HepG2 (cell line): ENCODE measurements around the gene USP34. TPM values are rescaled to one million over a fixed set of nuclear protein-coding genes. Genes with fewer than 3 reads are reported as not detected.

Source experiments
- BRCA1 ChIP-seq: sonication (generic); formaldehyde crosslinking; IDR thresholded peaks from 2 replicates; pipeline ENCODE4 v1.4.0; 2020; ENCODE audit warnings: missing genetic modification reagents
- HNRNPH1 ChIP-seq: fragments of 200-400 bp; formaldehyde crosslinking; optimal IDR thresholded peaks from 2 replicates; pipeline ENCODE3; 2017; ENCODE audit warnings: mild to moderate bottlenecking, low read depth, low read length
- KLF13 ChIP-seq: sonication (generic); formaldehyde crosslinking; IDR thresholded peaks from 2 replicates; pipeline ENCODE4 v1.4.0; 2020; ENCODE audit warnings: mild to moderate bottlenecking, missing genetic modification reagents
- MXD1 ChIP-seq: sonication (generic); formaldehyde crosslinking; IDR thresholded peaks from 2 replicates; pipeline ENCODE4 v1.4.0; 2020; ENCODE audit warnings: mild to moderate bottlenecking, missing genetic modification reagents
- MXD4 ChIP-seq: IDR thresholded peaks from 2 replicates; pipeline ENCODE4 v1.6.1; 2016; ENCODE audit warnings: mild to moderate bottlenecking, missing biosample characterization, missing genetic modification reagents
- NFYC ChIP-seq: IDR thresholded peaks from 2 replicates; pipeline ENCODE4 v1.6.1; 2016; ENCODE audit warnings: missing genetic modification reagents, missing compliant biosample characterization
- TBX2 ChIP-seq: sonication (generic); formaldehyde crosslinking; IDR thresholded peaks from 2 replicates; pipeline ENCODE4 v1.5.0; 2020; ENCODE audit warnings: missing genetic modification reagents, mild to moderate bottlenecking, borderline replicate concordance
- ZBTB20 ChIP-seq: sonication (generic); formaldehyde crosslinking; IDR thresholded peaks from 2 replicates; pipeline ENCODE4 v1.8.1; 2023; ENCODE audit warnings: missing genetic modification reagents, low read depth, mild to moderate bottlenecking, borderline replicate concordance
- ZFP37 ChIP-seq: sonication (generic); formaldehyde crosslinking; IDR thresholded peaks from 2 replicates; pipeline ENCODE4 v1.4.0; 2020; ENCODE audit warnings: missing genetic modification reagents, borderline replicate concordance
- ZNF24 ChIP-seq: fragments of 450-650 bp; IDR thresholded peaks from 2 replicates; pipeline ENCODE4 v1.6.1; 2017; ENCODE audit warnings: antibody characterized with exemption, mild to moderate bottlenecking
- ZNF446 ChIP-seq: sonication (generic); formaldehyde crosslinking; IDR thresholded peaks from 2 replicates; pipeline ENCODE4 v1.5.0; 2020; ENCODE audit warnings: mild to moderate bottlenecking, missing genetic modification reagents
- ZNF558 ChIP-seq: sonication (generic); formaldehyde crosslinking; IDR thresholded peaks from 2 replicates; pipeline ENCODE4 v1.9.0; 2022; ENCODE audit warnings: mild to moderate bottlenecking, missing genetic modification reagents, borderline replicate concordance
- ZNF567 ChIP-seq: sonication (generic); formaldehyde crosslinking; IDR thresholded peaks from 2 replicates; pipeline ENCODE4 v1.8.1; 2023; ENCODE audit warnings: mild to moderate bottlenecking, missing genetic modification reagents, borderline replicate concordance
- ZNF674 ChIP-seq: sonication (generic); formaldehyde crosslinking; IDR thresholded peaks from 2 replicates; pipeline ENCODE4 v1.5.0; 2020; ENCODE audit warnings: low read depth, mild to moderate bottlenecking, missing genetic modification reagents
- polyA plus RNA-seq, 8 experiments: library from polyadenylated mRNA; depleted of rRNA in 3 of 8; stranded (reverse) in 7 of 8; unstranded in 1 of 8; fragments of >200 nt; fragmentation: Illumina TruSeq in 4 of 8; extraction: Trizol in 4 of 8; gene quantifications; 2 replicates each; pipeline versions ENCODE4 v1.2.1 to v1.2.3, GENCODE V29; 2011 to 2016; ENCODE audit warnings: low read depth in 4 of 8, missing spikeins in 1 of 8, mixed read lengths in 1 of 8; ENCODE audit not compliant: insufficient read depth in 1 of 8
- total RNA-seq, 5 experiments: library from RNA; depleted of rRNA; stranded (reverse); fragments of >200 nt; fragmentation: Illumina TruSeq; extraction: Trizol; gene quantifications; 2 replicates each; pipeline ENCODE4 v1.2.3, GENCODE V29; 2016; ENCODE audit warnings: low read depth in 1 of 5
- TF ChIP-seq, protein P1 (sequence below): sonication (generic); formaldehyde crosslinking; IDR thresholded peaks from 2 replicates; pipeline ENCODE4 v1.5.1; 2020; ENCODE audit warnings: mild to moderate bottlenecking, missing genetic modification reagents, moderate library complexity
- TF ChIP-seq, protein P2 (sequence below), 2 experiments: fragments of 450-650 bp in 1 of 2; sonication (generic) in 1 of 2; formaldehyde crosslinking in 1 of 2; IDR thresholded peaks; 2 replicates each; pipeline versions ENCODE4 v1.6.1 to v1.8.0; 2016 to 2022; ENCODE audit warnings: antibody characterized with exemption in 1 of 2, mild to moderate bottlenecking in 1 of 2, missing genetic modification reagents in 1 of 2

Gene USP34
- total and polyA plus RNA-seq, 2 of the 13 experiments (the other 11 are each of a cell fraction or from before 2014, with no cell fraction given), result 99.2 to 100 TPM

DNA sequence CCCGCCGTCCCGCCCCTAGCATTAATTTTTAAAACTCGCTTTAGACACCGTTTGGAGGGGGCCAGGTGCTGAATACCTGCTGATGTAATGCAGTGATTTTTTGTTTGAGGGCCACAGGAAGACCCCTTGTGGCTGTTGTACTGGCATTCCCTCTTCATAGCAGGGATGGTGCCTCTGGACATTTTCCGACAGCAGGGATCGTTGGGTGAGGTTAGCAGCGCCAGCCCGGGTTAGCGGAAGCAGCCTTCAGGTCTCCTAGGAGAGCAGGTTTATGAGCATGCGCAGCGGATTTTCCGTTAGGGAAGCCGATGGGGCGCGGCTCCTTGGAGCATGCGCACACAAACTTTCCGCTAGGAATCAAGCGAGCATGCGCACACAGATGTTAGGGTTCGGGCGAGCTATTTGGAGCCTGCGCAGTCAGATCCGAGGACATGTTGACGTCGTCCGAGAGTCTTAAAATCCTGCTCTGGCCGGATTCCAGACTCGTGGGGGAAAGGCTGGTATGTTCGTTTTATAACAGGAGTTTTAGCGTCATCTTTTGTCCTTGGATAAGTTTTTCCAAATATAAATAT lies 326.1 kb downstream of the USP34 start (continued):
- TF ChIP-seq, protein P1, sequence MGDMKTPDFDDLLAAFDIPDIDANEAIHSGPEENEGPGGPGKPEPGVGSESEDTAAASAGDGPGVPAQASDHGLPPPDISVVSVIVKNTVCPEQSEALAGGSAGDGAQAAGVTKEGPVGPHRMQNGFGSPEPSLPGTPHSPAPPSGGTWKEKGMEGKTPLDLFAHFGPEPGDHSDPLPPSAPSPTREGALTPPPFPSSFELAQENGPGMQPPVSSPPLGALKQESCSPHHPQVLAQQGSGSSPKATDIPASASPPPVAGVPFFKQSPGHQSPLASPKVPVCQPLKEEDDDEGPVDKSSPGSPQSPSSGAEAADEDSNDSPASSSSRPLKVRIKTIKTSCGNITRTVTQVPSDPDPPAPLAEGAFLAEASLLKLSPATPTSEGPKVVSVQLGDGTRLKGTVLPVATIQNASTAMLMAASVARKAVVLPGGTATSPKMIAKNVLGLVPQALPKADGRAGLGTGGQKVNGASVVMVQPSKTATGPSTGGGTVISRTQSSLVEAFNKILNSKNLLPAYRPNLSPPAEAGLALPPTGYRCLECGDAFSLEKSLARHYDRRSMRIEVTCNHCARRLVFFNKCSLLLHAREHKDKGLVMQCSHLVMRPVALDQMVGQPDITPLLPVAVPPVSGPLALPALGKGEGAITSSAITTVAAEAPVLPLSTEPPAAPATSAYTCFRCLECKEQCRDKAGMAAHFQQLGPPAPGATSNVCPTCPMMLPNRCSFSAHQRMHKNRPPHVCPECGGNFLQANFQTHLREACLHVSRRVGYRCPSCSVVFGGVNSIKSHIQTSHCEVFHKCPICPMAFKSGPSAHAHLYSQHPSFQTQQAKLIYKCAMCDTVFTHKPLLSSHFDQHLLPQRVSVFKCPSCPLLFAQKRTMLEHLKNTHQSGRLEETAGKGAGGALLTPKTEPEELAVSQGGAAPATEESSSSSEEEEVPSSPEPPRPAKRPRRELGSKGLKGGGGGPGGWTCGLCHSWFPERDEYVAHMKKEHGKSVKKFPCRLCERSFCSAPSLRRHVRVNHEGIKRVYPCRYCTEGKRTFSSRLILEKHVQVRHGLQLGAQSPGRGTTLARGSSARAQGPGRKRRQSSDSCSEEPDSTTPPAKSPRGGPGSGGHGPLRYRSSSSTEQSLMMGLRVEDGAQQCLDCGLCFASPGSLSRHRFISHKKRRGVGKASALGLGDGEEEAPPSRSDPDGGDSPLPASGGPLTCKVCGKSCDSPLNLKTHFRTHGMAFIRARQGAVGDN (CRISPR knock-in tag), result peak; percentile 79
- no peak for TF ChIP-seq NFYC (CRISPR knock-in tag)
- TF ChIP-seq ZNF567 (CRISPR knock-in tag), result no peak; the same call in 1 of the 2 replicates
- peak; percentile 50 for TF ChIP-seq MXD4 (CRISPR knock-in tag)
- no peak for TF ChIP-seq ZFP37
- no peak for TF ChIP-seq ZNF446 (CRISPR knock-in tag)
- TF ChIP-seq ZNF674 (CRISPR knock-in tag), result no peak
- peak; percentile 68; the same call in 1 of the 2 replicates for TF ChIP-seq BRCA1 (CRISPR knock-in tag)
- TF ChIP-seq, protein P2, sequence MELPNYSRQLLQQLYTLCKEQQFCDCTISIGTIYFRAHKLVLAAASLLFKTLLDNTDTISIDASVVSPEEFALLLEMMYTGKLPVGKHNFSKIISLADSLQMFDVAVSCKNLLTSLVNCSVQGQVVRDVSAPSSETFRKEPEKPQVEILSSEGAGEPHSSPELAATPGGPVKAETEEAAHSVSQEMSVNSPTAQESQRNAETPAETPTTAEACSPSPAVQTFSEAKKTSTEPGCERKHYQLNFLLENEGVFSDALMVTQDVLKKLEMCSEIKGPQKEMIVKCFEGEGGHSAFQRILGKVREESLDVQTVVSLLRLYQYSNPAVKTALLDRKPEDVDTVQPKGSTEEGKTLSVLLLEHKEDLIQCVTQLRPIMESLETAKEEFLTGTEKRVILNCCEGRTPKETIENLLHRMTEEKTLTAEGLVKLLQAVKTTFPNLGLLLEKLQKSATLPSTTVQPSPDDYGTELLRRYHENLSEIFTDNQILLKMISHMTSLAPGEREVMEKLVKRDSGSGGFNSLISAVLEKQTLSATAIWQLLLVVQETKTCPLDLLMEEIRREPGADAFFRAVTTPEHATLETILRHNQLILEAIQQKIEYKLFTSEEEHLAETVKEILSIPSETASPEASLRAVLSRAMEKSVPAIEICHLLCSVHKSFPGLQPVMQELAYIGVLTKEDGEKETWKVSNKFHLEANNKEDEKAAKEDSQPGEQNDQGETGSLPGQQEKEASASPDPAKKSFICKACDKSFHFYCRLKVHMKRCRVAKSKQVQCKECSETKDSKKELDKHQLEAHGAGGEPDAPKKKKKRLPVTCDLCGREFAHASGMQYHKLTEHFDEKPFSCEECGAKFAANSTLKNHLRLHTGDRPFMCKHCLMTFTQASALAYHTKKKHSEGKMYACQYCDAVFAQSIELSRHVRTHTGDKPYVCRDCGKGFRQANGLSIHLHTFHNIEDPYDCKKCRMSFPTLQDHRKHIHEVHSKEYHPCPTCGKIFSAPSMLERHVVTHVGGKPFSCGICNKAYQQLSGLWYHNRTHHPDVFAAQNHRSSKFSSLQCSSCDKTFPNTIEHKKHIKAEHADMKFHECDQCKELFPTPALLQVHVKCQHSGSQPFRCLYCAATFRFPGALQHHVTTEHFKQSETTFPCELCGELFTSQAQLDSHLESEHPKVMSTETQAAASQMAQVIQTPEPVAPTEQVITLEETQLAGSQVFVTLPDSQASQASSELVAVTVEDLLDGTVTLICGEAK (IDR thresholded peaks at IDR 0.05), result no peak
- TF ChIP-seq, protein P2 (CRISPR knock-in tag; IDR thresholded peaks at IDR 0.05), result peak; percentile 52; the same call in 1 of the 2 replicates
- peak; percentile 65; the same call in 1 of the 2 replicates for TF ChIP-seq TBX2 (CRISPR knock-in tag)
- no peak for TF ChIP-seq ZNF24
- TF ChIP-seq ZBTB20 (CRISPR knock-in tag), result no peak
- TF ChIP-seq MXD1, result peak; percentile 55; the same call in 1 of the 2 replicates
- no peak for TF ChIP-seq HNRNPH1
- no peak for TF ChIP-seq KLF13 (CRISPR knock-in tag)
- TF ChIP-seq ZNF558 (CRISPR knock-in tag), result no peak
